Stimulated activated memory B cell treated with anti-CD40 and anti-IgM and Interleukin-4, amounts not matched to agents 10 μg/mL and 1 μg/mL and 100 μg/mL, for 72 hours (primary cell): ENCODE data around the gene BMP7.
"Not testable (repeated sequence)": the region's sequence is repeated elsewhere in the genome, so short reads cannot be mapped to it uniquely, and the experiment has no call there.

Experiments
- ATAC-seq: fragments of 150-1000 bp; cut with Tn5 transposase; 2 replicates; pipeline ENCODE4 v1.10.0; 2021
- H3K27ac Mint-ChIP-seq: one replicate; pipeline ENCODE4 v1.8.0; 2022; ENCODE audit warnings: mild to moderate bottlenecking, mixed read lengths
- H3K27me3 Mint-ChIP-seq: one replicate; pipeline ENCODE4 v1.8.0; 2022; ENCODE audit warnings: mixed read lengths
- H3K36me3 Mint-ChIP-seq: one replicate; pipeline ENCODE4 v1.8.0; 2022; ENCODE audit warnings: mixed read lengths
- H3K4me1 Mint-ChIP-seq: one replicate; pipeline ENCODE4 v1.8.0; 2022; ENCODE audit warnings: mixed read lengths
- H3K4me3 Mint-ChIP-seq: one replicate; pipeline ENCODE4 v1.8.0; 2022; ENCODE audit warnings: mild to moderate bottlenecking, moderate library complexity, mixed read lengths
- H3K9me3 Mint-ChIP-seq: one replicate; pipeline ENCODE4 v1.8.0; 2022; ENCODE audit warnings: mixed read lengths

The BMP7 gene

GRCh38 chr20:57197352-57198131 is 68.9 kb downstream of the BMP7 start:
- Mint-ChIP-seq H3K27ac (no peak overlapping the region), H3K4me3 (no peak overlapping the region), H3K9me3 (no peaks in the 10 kb centered on the region), H3K4me1 (no peaks in the 10 kb centered on the region), H3K27me3 (peaks cover 19% of the 10 kb centered on the region), H3K36me3 (no peaks in the 10 kb centered on the region)
- no peak for ATAC-seq

GRCh38 chr20:57195469-57196100 is 70.9 kb downstream of the BMP7 start:
- Mint-ChIP-seq H3K36me3 (no peaks in the 10 kb centered on the region), H3K9me3 (no peaks in the 10 kb centered on the region), H3K27me3 (peaks cover 19% of the 10 kb centered on the region), H3K27ac (no peak overlapping the region), H3K4me3 (no peak overlapping the region), H3K4me1 (no peaks in the 10 kb centered on the region)
- no peak for ATAC-seq

- no peak overlapping the region for H3K27ac Mint-ChIP-seq
- peaks cover 14% of the 10 kb centered on the region for H3K27me3 Mint-ChIP-seq
- H3K9me3 Mint-ChIP-seq: no peaks in the 10 kb centered on the region
- no peaks in the 10 kb centered on the region for H3K36me3 Mint-ChIP-seq
- no peak overlapping the region for H3K4me3 Mint-ChIP-seq
- H3K4me1 Mint-ChIP-seq: no peaks in the 10 kb centered on the region
- ATAC-seq: no peak
Measured at GRCh38 chr20:57195023-57195422, 71.4 kb downstream of the BMP7 start.

GRCh38 chr20:57194154-57194553 is 72.3 kb downstream of the BMP7 start:
- H3K27ac Mint-ChIP-seq: no peak overlapping the region
- H3K36me3 Mint-ChIP-seq: no peaks in the 10 kb centered on the region
- H3K4me3 Mint-ChIP-seq: no peak overlapping the region
- peaks cover 9% of the 10 kb centered on the region for H3K27me3 Mint-ChIP-seq
- H3K9me3 Mint-ChIP-seq: no peaks in the 10 kb centered on the region
- ATAC-seq: no peak
- H3K4me1 Mint-ChIP-seq: no peaks in the 10 kb centered on the region

DNA sequence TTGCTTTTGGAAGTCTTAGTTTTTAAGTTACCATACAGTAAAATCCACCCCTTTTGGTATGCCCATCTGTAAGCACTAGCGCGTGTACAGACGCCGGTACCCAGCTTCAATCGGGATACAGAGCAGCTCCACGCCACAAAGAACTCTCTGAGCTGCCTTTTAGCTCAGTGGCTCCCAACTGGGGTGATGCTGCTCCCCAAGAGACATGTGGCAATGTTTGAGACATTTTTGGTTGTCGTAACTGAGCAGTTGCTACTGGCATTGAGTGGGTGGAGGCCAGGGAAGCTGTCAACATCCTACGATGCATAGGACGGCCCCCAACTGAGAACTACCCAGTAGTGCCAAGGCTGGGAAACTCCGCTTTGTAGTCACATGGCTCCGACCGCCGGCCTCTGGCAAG is 73.3 kb downstream of the BMP7 start:
- Mint-ChIP-seq H3K27ac (no peak overlapping the region), H3K9me3 (no peaks in the 10 kb centered on the region), H3K27me3 (peaks cover 4% of the 10 kb centered on the region), H3K36me3 (no peaks in the 10 kb centered on the region), H3K4me1 (no peaks in the 10 kb centered on the region), H3K4me3 (no peak overlapping the region)
- no peak for ATAC-seq

- no peak overlapping the region for H3K4me3 Mint-ChIP-seq
- H3K9me3 Mint-ChIP-seq: no peaks in the 10 kb centered on the region
- H3K27me3 Mint-ChIP-seq: no peaks in the 10 kb centered on the region
- no peak overlapping the region for H3K27ac Mint-ChIP-seq
- no peak for ATAC-seq
- no peaks in the 10 kb centered on the region for H3K36me3 Mint-ChIP-seq
- no peaks in the 10 kb centered on the region for H3K4me1 Mint-ChIP-seq
Measured at GRCh38 chr20:57192311-57192710, 74.1 kb downstream of the BMP7 start.

DNA sequence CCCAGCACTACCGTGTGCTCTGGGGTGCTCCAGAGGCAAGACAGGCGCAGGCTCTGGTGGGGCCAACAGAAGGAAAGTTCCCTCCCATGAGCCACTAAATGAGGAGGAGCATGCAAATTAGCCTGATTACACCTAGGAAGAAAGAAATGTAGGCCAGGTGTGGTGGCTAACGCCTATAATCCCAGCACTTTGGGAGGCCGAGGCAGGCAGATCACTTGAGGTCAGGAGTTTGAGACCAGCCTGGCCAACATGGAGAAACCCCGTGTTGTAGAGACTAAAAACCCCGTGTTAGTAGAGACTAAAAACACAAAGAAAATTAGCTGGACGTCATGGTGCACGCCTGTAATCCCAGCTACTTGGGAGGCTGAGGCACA is 75.2 kb downstream of the BMP7 start:
- not testable (repeated sequence) for ATAC-seq, H3K27me3 Mint-ChIP-seq, H3K4me3 Mint-ChIP-seq, H3K4me1 Mint-ChIP-seq, H3K9me3 Mint-ChIP-seq, H3K36me3 Mint-ChIP-seq, H3K27ac Mint-ChIP-seq

DNA sequence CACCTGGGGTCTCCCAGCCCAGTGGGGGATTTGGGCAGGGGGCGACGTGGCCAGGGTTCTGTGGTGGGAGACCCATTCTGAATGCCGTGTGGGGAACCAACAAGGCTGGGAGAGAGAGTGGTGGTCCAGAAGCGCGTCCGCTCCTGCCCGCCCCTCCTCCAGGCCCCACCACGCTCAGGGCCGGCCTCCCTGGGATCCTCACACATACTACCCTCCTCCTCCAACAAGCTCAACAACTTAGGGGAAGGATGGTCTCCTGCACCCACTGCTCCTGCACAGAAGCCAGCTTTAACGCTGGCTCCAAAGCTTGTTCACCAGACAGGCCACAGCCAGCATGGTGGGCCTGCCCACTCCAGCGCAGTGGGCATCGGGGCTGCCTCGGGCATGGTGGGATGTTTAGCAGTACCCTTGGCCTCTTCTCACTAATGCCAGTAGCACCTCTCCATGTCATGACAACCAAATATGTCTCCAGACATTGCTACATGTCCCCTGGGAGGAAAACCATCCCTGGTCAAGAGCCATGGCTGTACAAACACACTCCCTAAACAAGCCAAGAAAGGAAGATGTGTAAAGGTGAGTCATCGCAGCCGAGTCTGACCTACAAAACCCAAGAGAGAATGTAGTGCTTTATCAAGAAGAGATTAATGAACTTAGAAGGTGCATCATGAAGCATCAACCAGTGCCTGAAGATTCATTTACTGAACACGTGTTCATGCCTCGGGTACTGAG is 75.7 kb downstream of the BMP7 start:
- H3K27ac Mint-ChIP-seq: no peak overlapping the region
- H3K27me3 Mint-ChIP-seq: no peaks in the 10 kb centered on the region
- H3K9me3 Mint-ChIP-seq: no peaks in the 10 kb centered on the region
- no peaks in the 10 kb centered on the region for H3K4me1 Mint-ChIP-seq
- H3K36me3 Mint-ChIP-seq: no peaks in the 10 kb centered on the region
- H3K4me3 Mint-ChIP-seq: no peak overlapping the region
- ATAC-seq: no peak

DNA sequence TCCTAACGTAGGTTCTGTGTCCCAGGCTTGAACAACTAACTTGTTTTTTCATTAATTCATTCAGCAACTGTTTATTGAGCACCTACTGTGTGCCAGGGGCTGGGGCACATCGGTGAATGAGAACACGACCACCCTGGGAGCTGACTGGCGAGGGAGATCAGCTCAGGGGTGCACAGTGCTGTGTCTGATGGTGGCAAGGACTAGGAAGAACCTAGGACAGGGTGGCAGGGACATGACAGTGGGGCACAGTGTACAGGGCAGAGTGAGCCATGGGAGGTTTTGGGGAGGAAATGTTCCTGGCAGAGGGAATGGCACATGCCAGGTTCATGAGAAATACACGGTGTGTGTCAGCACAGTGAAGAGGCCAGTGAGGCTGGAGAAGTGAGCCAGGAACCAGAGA is 76.7 kb downstream of the BMP7 start:
- H3K4me1 Mint-ChIP-seq: no peaks in the 10 kb centered on the region
- no peak overlapping the region for H3K4me3 Mint-ChIP-seq
- ATAC-seq: no peak
- H3K27me3 Mint-ChIP-seq: peaks cover 7% of the 10 kb centered on the region
- H3K36me3 Mint-ChIP-seq: no peaks in the 10 kb centered on the region
- H3K27ac Mint-ChIP-seq: no peak overlapping the region
- H3K9me3 Mint-ChIP-seq: peaks cover 4% of the 10 kb centered on the region

DNA sequence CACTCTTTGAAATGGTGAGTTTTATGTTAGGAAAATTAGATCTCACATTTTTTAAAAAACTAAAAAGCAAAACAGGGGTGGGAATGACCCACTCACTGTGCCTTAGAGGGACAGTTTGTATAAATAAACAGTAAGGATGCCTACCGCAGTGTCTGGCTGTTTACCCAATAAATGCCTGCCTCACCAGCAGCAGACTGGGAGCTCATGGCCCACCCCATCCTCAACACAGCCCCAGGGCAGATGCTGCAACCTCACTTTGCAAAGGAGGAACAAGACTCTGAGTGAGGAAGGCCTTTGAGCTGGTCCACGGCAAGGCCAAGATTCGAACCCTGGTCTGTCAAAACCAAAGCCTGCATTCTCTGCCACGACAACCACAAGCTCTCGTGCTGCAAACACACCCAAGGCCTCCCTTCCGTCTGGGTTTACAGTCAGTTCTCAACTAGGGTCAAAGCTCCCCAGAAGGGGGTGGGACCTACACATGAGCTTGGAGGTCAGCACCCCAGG is 77.8 kb downstream of the BMP7 start:
- Mint-ChIP-seq H3K36me3 (no peaks in the 10 kb centered on the region), H3K27me3 (peaks cover 14% of the 10 kb centered on the region), H3K27ac (no peak overlapping the region), H3K9me3 (peaks cover 4% of the 10 kb centered on the region), H3K4me1 (no peaks in the 10 kb centered on the region), H3K4me3 (no peak overlapping the region)
- no peak for ATAC-seq

- no peak for ATAC-seq
- no peak overlapping the region for H3K27ac Mint-ChIP-seq
- no peaks in the 10 kb centered on the region for H3K36me3 Mint-ChIP-seq
- peaks cover 4% of the 10 kb centered on the region for H3K9me3 Mint-ChIP-seq
- H3K27me3 Mint-ChIP-seq: peaks cover 17% of the 10 kb centered on the region
- no peak overlapping the region for H3K4me3 Mint-ChIP-seq
- no peaks in the 10 kb centered on the region for H3K4me1 Mint-ChIP-seq
Measured at GRCh38 chr20:57188056-57188455, 78.4 kb downstream of the BMP7 start.

DNA sequence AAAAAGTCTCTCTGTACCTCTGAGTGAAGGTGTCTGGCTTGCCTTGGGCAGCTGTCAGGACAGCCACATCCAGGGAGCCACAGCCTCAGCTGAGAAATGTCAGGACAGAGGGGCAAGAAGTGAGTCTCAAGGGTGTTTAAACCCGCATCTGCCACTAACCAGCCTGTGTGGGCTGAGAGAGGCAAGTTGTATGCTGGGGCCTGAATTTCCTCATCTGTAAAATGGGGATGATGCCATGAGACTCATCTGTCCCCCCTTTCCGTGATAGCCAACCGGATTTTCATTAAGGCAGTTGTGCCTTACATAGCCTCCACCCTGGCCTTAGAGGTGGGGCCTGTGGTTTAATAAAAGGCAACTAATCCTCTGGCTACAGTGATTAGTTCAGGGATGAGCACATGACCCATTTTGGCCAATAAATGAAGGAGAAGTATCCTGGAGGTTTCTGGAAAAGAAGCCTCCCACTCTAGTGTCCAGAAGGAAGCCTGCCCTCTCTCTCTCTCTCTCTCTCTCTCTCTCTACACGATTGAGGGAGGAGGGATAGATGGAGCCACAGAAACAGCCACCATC is 79.3 kb downstream of the BMP7 start:
- H3K27me3 Mint-ChIP-seq: peaks cover 17% of the 10 kb centered on the region
- no peaks in the 10 kb centered on the region for H3K36me3 Mint-ChIP-seq
- ATAC-seq: no peak
- peaks cover 4% of the 10 kb centered on the region for H3K9me3 Mint-ChIP-seq
- no peaks in the 10 kb centered on the region for H3K4me1 Mint-ChIP-seq
- H3K27ac Mint-ChIP-seq: no peak overlapping the region
- no peak overlapping the region for H3K4me3 Mint-ChIP-seq

DNA sequence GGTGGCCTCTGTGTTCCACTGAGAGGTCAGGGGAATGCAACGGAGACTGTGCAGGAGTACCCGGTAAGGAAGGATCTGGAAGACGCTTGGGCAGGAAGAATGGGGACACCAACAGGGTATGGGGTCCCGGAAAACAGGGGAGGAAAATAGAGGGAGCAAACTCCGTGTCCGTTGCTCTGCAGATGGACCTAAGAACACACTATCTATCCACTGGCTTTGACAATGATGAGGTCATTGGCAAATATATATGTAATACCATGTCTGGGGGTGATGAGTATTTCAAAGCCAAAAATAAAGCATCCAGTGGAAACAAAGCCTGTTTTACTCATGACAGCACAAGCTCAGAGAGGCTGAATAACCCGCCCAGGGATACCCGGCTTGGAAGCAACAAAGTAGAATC is 80.2 kb downstream of the BMP7 start:
- Mint-ChIP-seq H3K27me3 (peaks cover 27% of the 10 kb centered on the region), H3K4me1 (no peaks in the 10 kb centered on the region), H3K27ac (no peak overlapping the region), H3K36me3 (no peaks in the 10 kb centered on the region), H3K4me3 (no peak overlapping the region), H3K9me3 (peaks cover 4% of the 10 kb centered on the region)
- no peak for ATAC-seq

- H3K4me3 Mint-ChIP-seq: no peak overlapping the region
- peaks cover 4% of the 10 kb centered on the region for H3K9me3 Mint-ChIP-seq
- ATAC-seq: no peak
- peaks cover 28% of the 10 kb centered on the region for H3K27me3 Mint-ChIP-seq
- H3K27ac Mint-ChIP-seq: no peak overlapping the region
- H3K36me3 Mint-ChIP-seq: no peaks in the 10 kb centered on the region
- H3K4me1 Mint-ChIP-seq: no peaks in the 10 kb centered on the region
Measured at GRCh38 chr20:57185188-57185743, 81.2 kb downstream of the BMP7 start.

- Mint-ChIP-seq H3K27ac (no peak overlapping the region), H3K36me3 (no peaks in the 10 kb centered on the region), H3K9me3 (peaks cover 4% of the 10 kb centered on the region), H3K4me3 (no peak overlapping the region), H3K27me3 (peaks cover 28% of the 10 kb centered on the region), H3K4me1 (no peaks in the 10 kb centered on the region)
- no peak for ATAC-seq
Measured at GRCh38 chr20:57183457-57184009, 82.9 kb downstream of the BMP7 start.
